ENCODE data around the gene SLC25A38. TPM values are rescaled to one million over a fixed set of nuclear protein-coding genes. Genes with fewer than 3 reads are reported as not detected.

SLC25A38 gene
- total and polyA plus RNA-seq, 9 of the 15 experiments (the other 6 are each of a cell fraction or from before 2014, with no cell fraction given), result 13.5 to 51.1 (median 30.6) TPM

DNA sequence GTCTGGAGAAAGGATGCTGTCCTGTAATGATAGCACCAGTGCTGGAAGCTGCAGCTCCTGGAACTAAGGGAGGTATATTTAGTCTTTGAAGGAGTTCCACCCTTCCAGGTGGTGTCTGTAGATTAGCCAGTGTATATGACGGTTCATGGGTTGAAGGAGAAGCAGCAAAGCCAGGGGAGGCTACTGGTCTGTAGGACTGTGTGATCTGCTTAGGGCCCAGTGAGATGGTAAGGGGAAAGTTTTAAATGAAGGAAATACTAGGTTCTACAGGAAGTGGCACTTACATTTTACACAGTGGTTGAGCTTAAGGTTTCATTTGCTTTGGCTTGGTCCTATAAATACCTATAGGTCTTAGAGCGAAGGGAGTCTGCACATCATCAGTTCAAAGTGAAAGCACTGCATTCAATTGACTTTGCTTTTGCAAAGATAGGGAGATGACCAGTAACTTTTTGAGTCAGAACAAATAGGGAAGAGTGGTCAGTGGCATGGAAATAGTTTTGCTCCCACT is 5.6 kb downstream of the SLC25A38 start (continued):
- TF ChIP-seq LEF1 (IDR thresholded peaks at IDR 0.05) (peak; percentile 59; the same call in 1 of the 2 replicates), ZNF232 (CRISPR knock-in tag; IDR thresholded peaks at IDR 0.05) (no peak), FOXA1 (IDR thresholded peaks at IDR 0.05; ENCODE audit: borderline replicate concordance) (no peak), ZNF79 (CRISPR knock-in tag; IDR thresholded peaks at IDR 0.05; ENCODE audit: low read depth) (no peak), MCM7 (IDR thresholded peaks at IDR 0.05) (no peak), CHCHD3 (CRISPR knock-in tag; IDR thresholded peaks at IDR 0.05) (no peak), GABPB1 (CRISPR knock-in tag; IDR thresholded peaks at IDR 0.05) (no peak), FOXP1 (CRISPR knock-in tag; IDR thresholded peaks at IDR 0.05) (no peak), ZNF354B (CRISPR knock-in tag; IDR thresholded peaks at IDR 0.05) (no peak), ZNF384 (IDR thresholded peaks at IDR 0.05; ENCODE audit: low read depth, low read length) (no peak), XRCC4 (IDR thresholded peaks at IDR 0.05; ENCODE audit: extremely low read depth, insufficient read depth, insufficient read length) (no peak), POLR2AphosphoS2 (IDR thresholded peaks at IDR 0.05; ENCODE audit: low read length) (no peak), MAFG (tag; conservative IDR thresholded peaks at IDR 0.05) (no peak), NR1H2 (CRISPR knock-in tag; IDR thresholded peaks at IDR 0.05) (no peak), ZNF124 (CRISPR knock-in tag; IDR thresholded peaks at IDR 0.05) (no peak), ZNF785 (CRISPR knock-in tag; IDR thresholded peaks at IDR 0.05) (no peak), ZNF583 (CRISPR knock-in tag; IDR thresholded peaks at IDR 0.05) (no peak), ZNF696 (CRISPR knock-in tag; conservative IDR thresholded peaks at IDR 0.05) (no peak), DIDO1 (tag; IDR thresholded peaks at IDR 0.05; ENCODE audit: low read depth) (no peak)
- TF ChIP-seq, protein P1, sequence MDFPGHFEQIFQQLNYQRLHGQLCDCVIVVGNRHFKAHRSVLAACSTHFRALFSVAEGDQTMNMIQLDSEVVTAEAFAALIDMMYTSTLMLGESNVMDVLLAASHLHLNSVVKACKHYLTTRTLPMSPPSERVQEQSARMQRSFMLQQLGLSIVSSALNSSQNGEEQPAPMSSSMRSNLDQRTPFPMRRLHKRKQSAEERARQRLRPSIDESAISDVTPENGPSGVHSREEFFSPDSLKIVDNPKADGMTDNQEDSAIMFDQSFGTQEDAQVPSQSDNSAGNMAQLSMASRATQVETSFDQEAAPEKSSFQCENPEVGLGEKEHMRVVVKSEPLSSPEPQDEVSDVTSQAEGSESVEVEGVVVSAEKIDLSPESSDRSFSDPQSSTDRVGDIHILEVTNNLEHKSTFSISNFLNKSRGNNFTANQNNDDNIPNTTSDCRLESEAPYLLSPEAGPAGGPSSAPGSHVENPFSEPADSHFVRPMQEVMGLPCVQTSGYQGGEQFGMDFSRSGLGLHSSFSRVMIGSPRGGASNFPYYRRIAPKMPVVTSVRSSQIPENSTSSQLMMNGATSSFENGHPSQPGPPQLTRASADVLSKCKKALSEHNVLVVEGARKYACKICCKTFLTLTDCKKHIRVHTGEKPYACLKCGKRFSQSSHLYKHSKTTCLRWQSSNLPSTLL (IDR thresholded peaks at IDR 0.05), result no peak
- TF ChIP-seq, protein P2, sequence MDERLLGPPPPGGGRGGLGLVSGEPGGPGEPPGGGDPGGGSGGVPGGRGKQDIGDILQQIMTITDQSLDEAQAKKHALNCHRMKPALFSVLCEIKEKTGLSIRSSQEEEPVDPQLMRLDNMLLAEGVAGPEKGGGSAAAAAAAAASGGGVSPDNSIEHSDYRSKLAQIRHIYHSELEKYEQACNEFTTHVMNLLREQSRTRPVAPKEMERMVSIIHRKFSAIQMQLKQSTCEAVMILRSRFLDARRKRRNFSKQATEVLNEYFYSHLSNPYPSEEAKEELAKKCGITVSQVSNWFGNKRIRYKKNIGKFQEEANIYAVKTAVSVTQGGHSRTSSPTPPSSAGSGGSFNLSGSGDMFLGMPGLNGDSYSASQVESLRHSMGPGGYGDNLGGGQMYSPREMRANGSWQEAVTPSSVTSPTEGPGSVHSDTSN (CRISPR knock-in tag; IDR thresholded peaks at IDR 0.05; ENCODE audit: low read depth), result no peak
- TF ChIP-seq, protein P2 (tag; conservative IDR thresholded peaks at IDR 0.05; ENCODE audit: low read depth), result no peak
- TF ChIP-seq, protein P3, sequence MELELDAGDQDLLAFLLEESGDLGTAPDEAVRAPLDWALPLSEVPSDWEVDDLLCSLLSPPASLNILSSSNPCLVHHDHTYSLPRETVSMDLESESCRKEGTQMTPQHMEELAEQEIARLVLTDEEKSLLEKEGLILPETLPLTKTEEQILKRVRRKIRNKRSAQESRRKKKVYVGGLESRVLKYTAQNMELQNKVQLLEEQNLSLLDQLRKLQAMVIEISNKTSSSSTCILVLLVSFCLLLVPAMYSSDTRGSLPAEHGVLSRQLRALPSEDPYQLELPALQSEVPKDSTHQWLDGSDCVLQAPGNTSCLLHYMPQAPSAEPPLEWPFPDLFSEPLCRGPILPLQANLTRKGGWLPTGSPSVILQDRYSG (tag; conservative IDR thresholded peaks at IDR 0.05; ENCODE audit: low read depth), result no peak
- TF ChIP-seq, protein P4, sequence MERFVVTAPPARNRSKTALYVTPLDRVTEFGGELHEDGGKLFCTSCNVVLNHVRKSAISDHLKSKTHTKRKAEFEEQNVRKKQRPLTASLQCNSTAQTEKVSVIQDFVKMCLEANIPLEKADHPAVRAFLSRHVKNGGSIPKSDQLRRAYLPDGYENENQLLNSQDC (CRISPR knock-in tag; IDR thresholded peaks at IDR 0.05), result no peak
- TF ChIP-seq, protein P5, sequence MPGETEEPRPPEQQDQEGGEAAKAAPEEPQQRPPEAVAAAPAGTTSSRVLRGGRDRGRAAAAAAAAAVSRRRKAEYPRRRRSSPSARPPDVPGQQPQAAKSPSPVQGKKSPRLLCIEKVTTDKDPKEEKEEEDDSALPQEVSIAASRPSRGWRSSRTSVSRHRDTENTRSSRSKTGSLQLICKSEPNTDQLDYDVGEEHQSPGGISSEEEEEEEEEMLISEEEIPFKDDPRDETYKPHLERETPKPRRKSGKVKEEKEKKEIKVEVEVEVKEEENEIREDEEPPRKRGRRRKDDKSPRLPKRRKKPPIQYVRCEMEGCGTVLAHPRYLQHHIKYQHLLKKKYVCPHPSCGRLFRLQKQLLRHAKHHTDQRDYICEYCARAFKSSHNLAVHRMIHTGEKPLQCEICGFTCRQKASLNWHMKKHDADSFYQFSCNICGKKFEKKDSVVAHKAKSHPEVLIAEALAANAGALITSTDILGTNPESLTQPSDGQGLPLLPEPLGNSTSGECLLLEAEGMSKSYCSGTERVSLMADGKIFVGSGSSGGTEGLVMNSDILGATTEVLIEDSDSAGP (CRISPR knock-in tag; IDR thresholded peaks at IDR 0.05), result no peak

Measured in K562 (cell line).